Endothelial cell of umbilical vein (primary cell): Measurements from ENCODE around the gene FBXO27. TPM values are rescaled to one million over a fixed set of nuclear protein-coding genes. Genes with fewer than 3 reads are reported as not detected.

Experiments used
- BruUV-seq: library from RNA; stranded (reverse); fragments of 400-500 nt; replicated peaks from 2 replicates; lab custom pipeline; 2021; lab: Mats Ljungman, UMichigan
- CTCF ChIA-PET: fragments of 300-600, 350-600 bp; sonication (Branson Sonifier 250); formaldehyde crosslinking; loops from one replicate; lab custom pipeline; 2021; ENCODE audit warnings: antibody characterized with exemption, inconsistent platforms; lab: Charles Lee
- POLR2A ChIA-PET: fragments of 300-600, 350-600 bp; sonication (Branson Sonifier 250); formaldehyde crosslinking; loops from one replicate; lab custom pipeline; 2021; ENCODE audit warnings: antibody characterized with exemption, inconsistent platforms; lab: Charles Lee
- DNase-seq: peaks from one replicate; pipeline ENCODE4 v3.0.0-alpha.2; 2011; ENCODE audit warnings: low read depth, low spot score
- FAIRE-seq: peaks from 2 replicates; lab custom pipeline; 2011; peaks lifted over from hg19 to GRCh38; lab: Jason Lieb, UNC
- H2AFZ ChIP-seq: 2 replicates; pipeline ENCODE4 v1.6.0; 2012; ENCODE audit warnings: low read depth, low read length, control low read depth, inconsistent platforms
- H3K27ac ChIP-seq: 2 replicates; pipeline ENCODE4 v1.5.1; 2011; ENCODE audit warnings: low read depth, mild to moderate bottlenecking, control low read depth, low read length, moderate library complexity; ENCODE audit not compliant: insufficient read depth
- H3K27me3 ChIP-seq, 2 experiments: 2 replicates each; pipeline versions ENCODE4 v1.6.0 to v1.6.1; 2011; ENCODE audit warnings: low read length in 2 of 2, mixed read lengths in 1 of 2; ENCODE audit not compliant: control insufficient read depth in 2 of 2, insufficient read depth in 2 of 2
- H3K36me3 ChIP-seq, 2 experiments: 2 replicates in 1 of 2; 3 replicates in 1 of 2; pipeline ENCODE4 v1.5.1; 2011; ENCODE audit warnings: low read length in 2 of 2, mild to moderate bottlenecking in 1 of 2, moderate library complexity in 1 of 2; ENCODE audit not compliant: control insufficient read depth in 2 of 2, insufficient read depth in 2 of 2; ENCODE audit errors: extremely low read depth in 1 of 2
- H3K4me1 ChIP-seq: 3 replicates; pipeline ENCODE4 v1.5.1; 2011; ENCODE audit warnings: mild to moderate bottlenecking, low read length; ENCODE audit not compliant: control insufficient read depth, insufficient read depth; ENCODE audit errors: extremely low read depth
- H3K4me2 ChIP-seq: 2 replicates; pipeline ENCODE4 v1.6.1; 2011; ENCODE audit warnings: low read length, control low read depth, mixed read lengths; ENCODE audit not compliant: insufficient read depth
- H3K4me3 ChIP-seq, 3 experiments: fragments of 200-600 bp in 1 of 3; sonication (generic), shearing (Covaris generic) in 1 of 3; replicated peaks in 1 of 3; 2 replicates each; pipeline ENCODE4 v1.5.1; 2011 to 2016; ENCODE audit warnings: control low read depth in 3 of 3, low read length in 3 of 3, mild to moderate bottlenecking in 2 of 3, inconsistent platforms in 1 of 3, low read depth in 1 of 3, moderate library complexity in 1 of 3; ENCODE audit not compliant: insufficient read depth in 1 of 3
- H3K79me2 ChIP-seq: 2 replicates; pipeline ENCODE4 v1.6.0; 2012; ENCODE audit warnings: low read length, inconsistent platforms; ENCODE audit not compliant: control insufficient read depth, insufficient read depth
- H3K9ac ChIP-seq: replicated peaks from 2 replicates; pipeline ENCODE3; 2011; ENCODE audit warnings: low read length, control low read depth; ENCODE audit not compliant: insufficient read depth; ENCODE audit errors: extremely low read depth
- H3K9me1 ChIP-seq: replicated peaks from 3 replicates; pipeline ENCODE4 v1.6.0; 2011; ENCODE audit warnings: mild to moderate bottlenecking, low read length; ENCODE audit not compliant: control insufficient read depth, insufficient read depth; ENCODE audit errors: extremely low read depth
- H3K9me3 ChIP-seq: replicated peaks from 2 replicates; pipeline ENCODE4 v1.5.1; 2012; ENCODE audit warnings: low read length, inconsistent platforms; ENCODE audit not compliant: control insufficient read depth, insufficient read depth
- H4K20me1 ChIP-seq: replicated peaks from 2 replicates; pipeline ENCODE3; 2011; ENCODE audit warnings: mild to moderate bottlenecking, low read length; ENCODE audit not compliant: control insufficient read depth, insufficient read depth; ENCODE audit errors: extremely low read depth
- CTCF ChIP-seq, 2 donors: IDR thresholded peaks; 1 replicate in 1 of 2; 2 replicates in 1 of 2; pipeline ENCODE4 v1.5.1; 2011; ENCODE audit warnings: low read length in 2 of 2, mild to moderate bottlenecking in 2 of 2, moderate library complexity in 2 of 2, control low read depth in 1 of 2, inconsistent platforms in 1 of 2, low read depth in 1 of 2; ENCODE audit not compliant: insufficient read depth in 1 of 2; ENCODE audit errors: extremely low read depth in 1 of 2
- EZH2 ChIP-seq: IDR thresholded peaks from 2 replicates; pipeline ENCODE4 v1.6.1; 2012; ENCODE audit warnings: borderline replicate concordance, low read depth, mild to moderate bottlenecking, moderate library complexity, low read length, inconsistent platforms; ENCODE audit not compliant: severe bottlenecking
- FOS ChIP-seq: IDR thresholded peaks from 2 replicates; pipeline ENCODE4 v1.6.1; 2011; ENCODE audit warnings: mild to moderate bottlenecking, low read length, moderate library complexity, borderline replicate concordance; ENCODE audit not compliant: insufficient read depth
- GATA2 ChIP-seq: IDR thresholded peaks from 2 replicates; pipeline ENCODE4 v1.7.0; 2011; ENCODE audit warnings: low read depth, mild to moderate bottlenecking, moderate library complexity, mixed read lengths, low read length; ENCODE audit not compliant: insufficient read length, insufficient read depth
- JUN ChIP-seq: IDR thresholded peaks from 2 replicates; pipeline ENCODE4 v1.6.1; 2011; ENCODE audit warnings: borderline replicate concordance, low read depth; ENCODE audit not compliant: insufficient read length, insufficient read depth
- MAX ChIP-seq: IDR thresholded peaks from 2 replicates; pipeline ENCODE4 v1.6.1; 2011; ENCODE audit not compliant: insufficient read depth, insufficient read length
- MYC ChIP-seq: IDR thresholded peaks from one replicate; pipeline ENCODE4 v1.6.1; 2011; ENCODE audit warnings: mild to moderate bottlenecking, low read depth, low read length
- POLR2A ChIP-seq: IDR thresholded peaks from 2 replicates; pipeline ENCODE4 v1.6.1; 2012; ENCODE audit warnings: low read depth, mild to moderate bottlenecking, control low read depth, low read length
- POLR2AphosphoS5 ChIP-seq: IDR thresholded peaks from 2 replicates; pipeline ENCODE4 v1.6.1; 2012; ENCODE audit warnings: low read depth, mild to moderate bottlenecking, control low read depth, low read length, moderate library complexity; ENCODE audit not compliant: insufficient read depth
- dilution Hi-C: fragments of 300-500 bp; cut with MboI; formaldehyde crosslinking; loops from one replicate; pipeline ENCODE4 v1.15.0; 2019; ENCODE audit warnings: low sequenced_read_pairs; ENCODE audit not compliant: extremely low pct_ligation_motif_present
- intact Hi-C: fragments of 100-400 bp; cut with micrococcal nuclease; formaldehyde crosslinking; loops from one replicate; pipeline ENCODE4 v1.10.0; 2022
- polyA plus RNA-seq, 4 experiments: library from polyadenylated mRNA; depleted of rRNA in 3 of 4; stranded (reverse) in 3 of 4; unstranded in 1 of 4; fragments of >200 nt; gene quantifications; 2 replicates each; pipeline versions ENCODE4 v1.2.1 to v1.2.3, GENCODE V29; 2011 to 2012; ENCODE audit warnings: missing spikeins in 1 of 4
- total RNA-seq: library from RNA; stranded (reverse); gene quantifications from 2 replicates; pipeline ENCODE4 v1.2.3, GENCODE V29; 2021

The FBXO27 gene
- total and polyA plus RNA-seq, 2 donors (not counting 3 experiments of a cell fraction or from before 2014, with no cell fraction given) = 3.5 to 4.2 TPM

GRCh38 chr19:39004403-39004802 lies 27.9 kb downstream of the FBXO27 start:
- no peak overlapping the region for H3K27ac ChIP-seq
- no peaks in the 10 kb centered on the region for H3K27me3 ChIP-seq
- intact Hi-C loops = no loop called here
- H3K9me1 ChIP-seq = no peaks in the 10 kb centered on the region
- H3K4me3 ChIP-seq = no peak overlapping the region
- ChIA-PET POLR2A (no interaction called here), CTCF (no interaction called here)
- H4K20me1 ChIP-seq = no peaks in the 10 kb centered on the region
- DNase-seq = no peak
- H3K9me3 ChIP-seq = no peaks in the 10 kb centered on the region
- FAIRE-seq = no peak
- no TSS peak for BruUV-seq
- dilution Hi-C loops = no loop called here
- no peak overlapping the region for H3K9ac ChIP-seq
- H2AFZ ChIP-seq = no peak overlapping the region
- H3K4me2 ChIP-seq = no peak overlapping the region
- H3K36me3 ChIP-seq = no peaks in the 10 kb centered on the region
- no peaks in the 10 kb centered on the region for H3K79me2 ChIP-seq
- no peaks in the 10 kb centered on the region for H3K4me1 ChIP-seq
- TF ChIP-seq EZH2 = no peak
- no peak for TF ChIP-seq MAX
- TF ChIP-seq FOS = no peak
- TF ChIP-seq JUN = no peak
- TF ChIP-seq GATA2 = no peak
- TF ChIP-seq MYC = no peak
- no peak for TF ChIP-seq CTCF (IDR thresholded peaks at IDR 0.05; ENCODE audit: extremely low read depth in 1 of 2, insufficient read depth in 1 of 2, low read depth in 1 of 2, low read length in 2 of 2)
- no peak for TF ChIP-seq POLR2AphosphoS5
- TF ChIP-seq POLR2A = no peak
